ENCODE measurements around the gene DYNC1LI2.
"Not testable (repeated sequence)": the region's sequence is repeated elsewhere in the genome, so short reads cannot be mapped to it uniquely, and the experiment has no call there.

- TF ChIP-seq CTCF (IDR thresholded peaks at IDR 0.05; ENCODE audit: low read length); EZH2phosphoT487 (IDR thresholded peaks at IDR 0.05; ENCODE audit: low read length); EZH2 (optimal IDR thresholded peaks at IDR 0.05; ENCODE audit: low read depth, low read length): not testable (repeated sequence)
Measured at GRCh38 chr16:66793984-66794383, 42.6 kb upstream of the DYNC1LI2 start.

Data from MM.1S (cell line).